Transverse colon (tissue), 3 donors: Measurements from ENCODE around the gene KICS2.

Source experiments
- EP300 ChIP-seq: sonication (generic); formaldehyde crosslinking; IDR thresholded peaks from one replicate; pipeline ENCODE4 v1.6.1; 2017; ENCODE audit warnings: antibody characterized with exemption, low read depth
- POLR2A ChIP-seq: fragments of 450-650 bp; IDR thresholded peaks from one replicate; pipeline ENCODE4 v1.6.1; 2016; ENCODE audit warnings: antibody characterized with exemption, mild to moderate bottlenecking, moderate library complexity
- TF ChIP-seq, protein P1 (sequence below), 5 experiments: fragments of 200-600 bp in 3 of 5; fragments of 450-650 bp in 2 of 5; sonication (generic) in 3 of 5; IDR thresholded peaks; 1 replicate in 2 of 5; 2 replicates in 3 of 5; pipeline ENCODE4 v1.5.1; 2016 to 2017; ENCODE audit warnings: antibody characterized with exemption in 5 of 5, inconsistent platforms in 3 of 5, mild to moderate bottlenecking in 2 of 5, moderate library complexity in 1 of 5

DNA sequence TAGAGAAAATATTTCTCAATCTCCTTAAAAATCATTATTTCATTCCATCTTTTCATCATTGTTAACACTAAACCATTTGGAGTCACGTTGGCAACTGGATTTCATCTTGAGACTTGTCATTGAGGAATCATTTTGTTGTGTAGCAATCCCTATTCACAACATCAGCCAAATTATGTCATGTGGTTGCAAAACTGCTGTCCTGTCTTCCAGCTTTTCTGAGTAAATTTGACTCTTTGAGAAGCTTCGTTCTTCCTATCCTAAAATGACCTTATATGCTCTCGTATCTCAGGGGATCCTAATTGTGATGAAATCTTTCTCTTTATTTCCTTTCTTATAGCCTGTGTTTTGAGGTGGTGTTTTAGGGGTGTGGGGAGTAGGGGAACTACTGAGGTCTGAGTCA is 30.6 kb upstream of the KICS2 start:
- TF ChIP-seq POLR2A, result no peak
- TF ChIP-seq EP300, result no peak
- TF ChIP-seq, protein P1, sequence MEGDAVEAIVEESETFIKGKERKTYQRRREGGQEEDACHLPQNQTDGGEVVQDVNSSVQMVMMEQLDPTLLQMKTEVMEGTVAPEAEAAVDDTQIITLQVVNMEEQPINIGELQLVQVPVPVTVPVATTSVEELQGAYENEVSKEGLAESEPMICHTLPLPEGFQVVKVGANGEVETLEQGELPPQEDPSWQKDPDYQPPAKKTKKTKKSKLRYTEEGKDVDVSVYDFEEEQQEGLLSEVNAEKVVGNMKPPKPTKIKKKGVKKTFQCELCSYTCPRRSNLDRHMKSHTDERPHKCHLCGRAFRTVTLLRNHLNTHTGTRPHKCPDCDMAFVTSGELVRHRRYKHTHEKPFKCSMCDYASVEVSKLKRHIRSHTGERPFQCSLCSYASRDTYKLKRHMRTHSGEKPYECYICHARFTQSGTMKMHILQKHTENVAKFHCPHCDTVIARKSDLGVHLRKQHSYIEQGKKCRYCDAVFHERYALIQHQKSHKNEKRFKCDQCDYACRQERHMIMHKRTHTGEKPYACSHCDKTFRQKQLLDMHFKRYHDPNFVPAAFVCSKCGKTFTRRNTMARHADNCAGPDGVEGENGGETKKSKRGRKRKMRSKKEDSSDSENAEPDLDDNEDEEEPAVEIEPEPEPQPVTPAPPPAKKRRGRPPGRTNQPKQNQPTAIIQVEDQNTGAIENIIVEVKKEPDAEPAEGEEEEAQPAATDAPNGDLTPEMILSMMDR (IDR thresholded peaks at IDR 0.05), result no peak
